ENCODE measurements around the gene ZFYVE9. TPM values are rescaled to one million over a fixed set of nuclear protein-coding genes. Genes with fewer than 3 reads are reported as not detected.

Gene ZFYVE9
- total and polyA plus RNA-seq, 2 of the 4 experiments (the other 2 are of a cell fraction): 8.3 to 28.7 TPM

- Histone ChIP-seq H3K23ac (ENCODE audit: low read depth, low read length) (no peak overlapping the region), H3K9me3 (ENCODE audit: control insufficient read depth, insufficient read depth, low read length) (no peaks in the 10 kb centered on the region), H3K14ac (replicated peaks; ENCODE audit: low read depth, low read length) (no peak overlapping the region), H3K27ac (ENCODE audit: insufficient read depth, low read length) (no peak overlapping the region), H3K56ac (ENCODE audit: extremely low read depth, insufficient read depth, low read length) (no peak overlapping the region), H3K79me1 (ENCODE audit: low read depth in 1 of 2, low read length in 2 of 2) (peaks cover 5 to 11% of the 10 kb centered on the region in 2 experiments; a peak in 3 of 4 replicates), H3K18ac (ENCODE audit: low read depth, low read length) (no peak overlapping the region), H4K20me1 (ENCODE audit: insufficient read depth, low read length) (no peaks in the 10 kb centered on the region; the same call in 1 of the 2 replicates), H3K4me1 (ENCODE audit: control insufficient read depth, insufficient read depth, low read length) (no peaks in the 10 kb centered on the region), H3K9me1 (ENCODE audit: insufficient read depth, low read length) (0 out of 2 replicates have a peak, but pooled peaks cover 8% of the 10 kb centered on the region), H2BK20ac (ENCODE audit: low read depth, low read length) (no peak overlapping the region), H2AK9ac (replicated peaks; ENCODE audit: low read depth, low read length, poor library complexity) (no peak overlapping the region), H3K4ac (ENCODE audit: low read depth, low read length) (no peak overlapping the region), H2AK5ac (ENCODE audit: low read depth, low read length) (no peak overlapping the region), H3K9ac (ENCODE audit: low read depth, low read length) (no peak overlapping the region), H2BK120ac (ENCODE audit: low read depth, low read length) (no peak overlapping the region), H4K8ac (ENCODE audit: low read depth in 2 of 2, low read length in 2 of 2) (no peak overlapping the region), H3K36me3 (ENCODE audit: control insufficient read depth, insufficient read depth, low read length) (peaks cover 85% of the 10 kb centered on the region), H4K91ac (ENCODE audit: insufficient read depth, low read depth, low read length) (no peak overlapping the region), H3K27me3 (ENCODE audit: control insufficient read depth, insufficient read depth, low read length) (no peaks in the 10 kb centered on the region), H3K4me2 (ENCODE audit: low read depth, low read length) (no peak overlapping the region), H2BK15ac (ENCODE audit: low read depth, low read length) (no peak overlapping the region), H4K5ac (ENCODE audit: low read depth, low read length) (no peak overlapping the region), H3K4me3 (ENCODE audit: insufficient read depth, low read depth, low read length) (no peak overlapping the region), H2AFZ (replicated peaks; ENCODE audit: low read length, poor library complexity) (no peak overlapping the region), H2BK5ac (ENCODE audit: low read depth, low read length, poor library complexity, severe bottlenecking) (no peak overlapping the region)
- no TSS peak for BruUV-seq (replicated peaks)
- WGBS, 2 experiments (ENCODE audit: extremely low coverage in 2 of 2, insufficient read length in 1 of 2): 96% methylated on average over 5 of the region's 11 CpGs; no CpG with 5 or more reads in 1 of the 2 experiments
- in situ Hi-C loops (cut with MboI; ENCODE audit: low sequenced_read_pairs): no loop called here
- CTCF ChIA-PET: no interaction called here
- no peak for DNase-seq
- TF ChIP-seq CHD1 (IDR thresholded peaks at IDR 0.05; ENCODE audit: low read depth, low read length) (no peak), MXI1 (IDR thresholded peaks at IDR 0.05; ENCODE audit: borderline replicate concordance, low read depth, low read length) (no peak), POLR2A (IDR thresholded peaks at IDR 0.05; ENCODE audit: low read depth, low read length) (no peak), MAZ (IDR thresholded peaks at IDR 0.05; ENCODE audit: borderline replicate concordance, low read depth, low read length) (no peak), BHLHE40 (IDR thresholded peaks at IDR 0.05; ENCODE audit: low read depth, low read length) (no peak), CTCF (conservative IDR thresholded peaks at IDR 0.05; ENCODE audit: low read depth, low read length) (no peak), CEBPB (IDR thresholded peaks at IDR 0.05; ENCODE audit: low read depth, low read length) (no peak), RFX5 (IDR thresholded peaks at IDR 0.05; ENCODE audit: low read depth, low read length) (no peak), SMC3 (IDR thresholded peaks at IDR 0.05; ENCODE audit: low read depth, low read length) (no peak), USF2 (IDR thresholded peaks at IDR 0.05; ENCODE audit: low read depth, low read length) (no peak), NFE2L2 (IDR thresholded peaks at IDR 0.05; ENCODE audit: low read depth, low read length) (no peak), RAD21 (IDR thresholded peaks at IDR 0.05; ENCODE audit: low read length) (no peak), ELK1 (IDR thresholded peaks at IDR 0.05; ENCODE audit: borderline replicate concordance, low read depth, low read length) (no peak), RCOR1 (IDR thresholded peaks at IDR 0.05; ENCODE audit: insufficient replicate concordance, low read length) (no peak), MAFK (IDR thresholded peaks at IDR 0.05; ENCODE audit: low read depth, low read length) (no peak), FOS (IDR thresholded peaks at IDR 0.05; ENCODE audit: low read depth, low read length) (no peak)
- intact Hi-C loops (cut with micrococcal nuclease): no loop called here
- ATAC-seq (ENCODE audit: low read depth): no peak
- dilution Hi-C loops (cut with HindIII; ENCODE audit: low sequenced_read_pairs, unreplicated experiment): no loop called here
- POLR2A ChIA-PET (ENCODE audit: unreplicated experiment): interaction anchor here (0.5 kb wide), 1 partner anchor 253 kb away, joined by 4 read pairs; no protein-coding TSS in a partner anchor
Observed at GRCh38 chr1:52355847-52356505, 214.1 kb downstream of the ZFYVE9 start.

Measured in IMR-90 (cell line).